Measurements from ENCODE around the gene ZNF101.
A peak's percentile ranks its signal among the peaks of the same experiment; 100 is the strongest.
"Not testable (repeated sequence)": the region's sequence is repeated elsewhere in the genome, so short reads cannot be mapped to it uniquely, and the experiment has no call there.

Gene ZNF101

DNA sequence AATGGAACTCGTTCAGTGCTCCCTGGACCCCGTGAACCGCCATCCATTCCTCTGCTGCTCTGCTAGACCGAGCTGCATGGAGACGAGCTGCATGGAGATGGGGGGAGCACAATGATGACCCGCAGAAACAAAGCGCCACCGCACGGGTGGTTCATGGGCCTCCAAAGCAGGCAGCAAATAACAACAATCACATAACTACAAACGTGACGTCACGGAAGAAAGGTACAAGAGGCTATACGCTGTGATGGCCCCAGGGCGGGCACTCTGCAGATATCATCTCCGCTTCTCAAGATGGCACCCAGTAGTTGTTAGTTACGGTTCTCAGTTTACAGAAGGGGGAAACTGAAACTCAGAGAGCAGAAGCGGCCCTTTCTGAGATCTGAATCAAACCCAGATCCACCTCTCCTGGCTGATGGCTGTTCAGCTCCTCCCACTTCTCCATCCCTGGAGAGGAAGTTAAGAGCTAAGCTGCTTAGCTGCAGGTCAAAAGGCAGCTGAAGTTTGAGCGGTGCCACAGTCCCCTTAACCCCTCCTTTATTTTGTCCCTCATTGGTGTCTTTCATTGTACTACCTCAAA is 6.9 kb upstream of the ZNF101 start:
- DNase-seq = no peak

DNA sequence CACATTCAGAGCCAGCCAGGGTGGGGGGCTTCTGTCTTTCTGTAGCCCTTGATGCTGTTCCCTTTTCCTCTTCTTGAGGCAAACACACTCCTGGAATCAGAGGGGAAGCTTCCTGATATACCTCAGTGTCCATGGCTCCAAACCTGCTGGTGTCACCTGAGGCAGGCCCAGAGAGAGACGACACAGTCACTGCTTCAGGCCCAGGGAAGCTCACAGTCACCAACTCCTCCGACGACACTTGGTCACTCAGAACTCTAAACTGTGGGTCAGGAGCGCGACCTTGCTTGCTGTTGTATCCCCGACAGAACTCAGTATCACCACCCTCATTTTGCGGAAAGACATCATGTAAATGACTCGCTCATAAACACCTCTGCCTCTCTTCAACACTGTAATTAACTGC is 6.3 kb upstream of the ZNF101 start:
- no peak for DNase-seq

- no peak for DNase-seq
Observed at GRCh38 chr19:19662871-19663255, 5.8 kb upstream of the ZNF101 start.

DNA sequence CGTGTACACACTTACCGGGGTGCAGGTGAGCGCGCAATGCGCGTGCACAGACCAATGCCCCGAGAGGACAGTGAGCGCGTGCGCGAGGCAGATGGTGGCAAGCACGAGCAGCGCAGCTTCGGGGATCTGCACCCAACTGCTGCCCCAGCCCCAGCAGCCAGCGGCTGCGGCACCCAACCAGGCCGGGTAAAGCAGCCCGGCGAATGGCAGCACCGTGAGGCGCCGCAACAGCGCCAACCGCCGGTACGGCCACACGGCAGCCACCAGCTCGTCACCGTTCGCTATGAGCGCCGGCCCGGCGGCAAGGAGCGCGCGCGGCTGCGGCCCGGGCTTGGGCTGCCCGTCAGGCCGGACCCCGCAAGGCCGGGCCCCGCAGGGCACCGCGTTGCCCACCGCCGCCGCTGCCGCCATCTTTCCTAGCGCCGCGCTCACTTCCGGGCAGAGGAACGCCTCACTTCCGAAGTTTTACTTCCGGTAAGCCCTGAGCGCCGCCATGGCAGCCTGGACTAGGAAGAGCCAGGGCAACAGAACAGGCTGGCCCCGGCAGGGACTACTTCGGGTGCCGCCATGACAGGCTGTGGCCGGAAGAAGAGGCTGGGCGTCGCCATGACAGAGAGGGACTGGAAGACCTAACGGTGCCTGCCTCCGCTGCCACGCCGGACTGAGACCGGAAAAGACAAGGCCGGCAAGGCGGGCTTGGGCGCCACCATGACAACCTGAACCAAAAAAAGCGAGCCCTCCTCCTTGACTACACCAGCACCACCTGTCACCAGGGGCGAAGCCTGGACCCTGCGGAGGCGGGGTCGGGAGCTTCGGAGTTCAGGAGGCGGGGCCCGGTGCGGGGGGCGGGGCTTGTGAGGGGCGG is 5.2 kb upstream of the ZNF101 start, which contains the start of gene ATP13A1:
TSS of gene ATP13A1 (minus strand) at position 421 of the 865 bp plus-strand sequence. CDS start at position 411, 10 bp downstream.
- peak; percentile 97 for DNase-seq

- DNase-seq = not testable (repeated sequence)
Observed at GRCh38 chr19:19665420-19665948, 3.2 kb upstream of the ZNF101 start.

- no peak for DNase-seq
Observed at GRCh38 chr19:19670070-19670551, 1.5 kb downstream of the ZNF101 start.

- DNase-seq = no peak
Observed at GRCh38 chr19:19672816-19673215, 4.2 kb downstream of the ZNF101 start.

DNA sequence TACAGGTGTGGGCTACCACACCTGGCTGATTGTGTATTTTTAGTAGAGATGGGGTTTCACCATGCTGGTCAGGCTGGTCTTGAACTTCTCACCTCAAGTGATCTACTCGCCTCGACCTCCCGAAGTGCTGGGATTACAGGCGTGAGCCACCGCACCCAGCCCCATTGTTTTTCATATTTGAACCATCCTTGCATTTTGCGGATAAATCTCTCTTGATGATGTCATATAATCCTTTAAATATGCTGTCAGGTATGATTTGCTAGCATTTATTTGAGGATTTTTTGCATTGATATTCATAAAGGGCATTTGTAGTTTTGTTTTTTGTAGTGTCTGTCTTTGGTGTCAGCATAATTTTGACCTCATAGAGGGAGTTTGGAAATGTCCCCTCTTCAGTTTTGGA is 5.7 kb downstream of the ZNF101 start:
- no peak for DNase-seq

DNA sequence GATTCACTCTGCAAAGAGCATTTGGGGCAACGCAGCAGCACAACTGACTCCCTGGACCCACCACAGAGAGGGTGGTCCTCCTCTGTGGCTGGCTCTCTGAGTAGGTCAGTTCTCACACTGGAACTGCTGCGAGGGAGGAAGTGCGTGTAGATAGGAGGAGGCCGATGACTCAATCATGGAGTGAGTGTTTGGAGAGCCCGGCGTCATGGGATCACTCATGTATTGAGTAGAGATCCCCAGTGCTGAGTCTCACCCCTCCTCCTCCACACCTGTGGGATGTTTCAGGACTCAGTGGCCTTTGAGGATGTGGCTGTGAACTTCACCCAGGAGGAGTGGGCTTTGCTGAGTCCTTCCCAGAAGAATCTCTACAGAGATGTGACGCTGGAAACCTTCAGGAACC is 8.9 kb downstream of the ZNF101 start:
- no peak for DNase-seq

- DNase-seq = no peak
Observed at GRCh38 chr19:19679176-19680073, 10.8 kb downstream of the ZNF101 start.

- not testable (repeated sequence) for DNase-seq
Observed at GRCh38 chr19:19686119-19686518, 17.5 kb downstream of the ZNF101 start.

DNA sequence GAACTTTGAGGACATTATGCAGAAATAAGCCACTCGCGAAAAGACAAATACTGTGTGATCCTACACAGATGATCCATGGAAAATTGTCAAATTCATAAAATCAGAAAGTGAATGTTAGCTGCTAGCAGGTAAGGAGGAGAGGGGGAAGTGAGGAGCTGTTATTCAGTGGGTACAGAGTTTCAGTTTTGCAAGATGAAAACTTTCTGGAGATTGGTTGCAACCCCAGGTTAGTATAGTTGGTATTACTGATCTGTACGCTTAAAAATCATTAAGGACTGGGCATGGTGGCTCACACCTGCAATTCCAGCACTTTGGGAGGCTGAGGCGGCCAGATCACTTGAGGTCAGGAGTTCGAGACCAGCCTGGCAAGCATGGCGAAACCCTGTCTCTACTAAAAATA is 17.9 kb downstream of the ZNF101 start:
- no peak for DNase-seq

- no peak for DNase-seq
Observed at GRCh38 chr19:19687090-19687489, 18.5 kb downstream of the ZNF101 start.

DNA sequence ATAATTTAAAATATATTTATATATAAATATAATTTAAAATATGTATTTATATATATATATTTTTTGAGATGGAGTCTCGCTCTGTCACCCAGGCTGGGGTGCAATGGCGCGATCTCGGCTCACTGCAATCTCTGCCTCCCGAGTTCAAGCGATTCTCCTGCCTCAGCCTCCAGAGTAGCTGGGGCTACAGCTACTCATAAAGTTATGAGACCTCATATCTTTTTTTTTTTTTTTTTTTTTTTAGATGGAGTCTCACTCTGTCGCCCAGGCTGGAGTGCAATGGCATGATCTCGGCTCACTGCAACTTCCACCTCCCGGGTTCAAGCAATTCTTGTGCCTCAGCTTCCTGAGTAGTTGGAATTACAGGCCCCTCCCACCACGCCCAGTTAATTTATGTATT is 20.4 kb downstream of the ZNF101 start:
- DNase-seq = not testable (repeated sequence)

GRCh38 chr19:19691683-19692082 is 23.0 kb downstream of the ZNF101 start:
- no peak for DNase-seq

GRCh38 chr19:19696386-19696785 is 27.7 kb downstream of the ZNF101 start:
- DNase-seq = no peak

DNA sequence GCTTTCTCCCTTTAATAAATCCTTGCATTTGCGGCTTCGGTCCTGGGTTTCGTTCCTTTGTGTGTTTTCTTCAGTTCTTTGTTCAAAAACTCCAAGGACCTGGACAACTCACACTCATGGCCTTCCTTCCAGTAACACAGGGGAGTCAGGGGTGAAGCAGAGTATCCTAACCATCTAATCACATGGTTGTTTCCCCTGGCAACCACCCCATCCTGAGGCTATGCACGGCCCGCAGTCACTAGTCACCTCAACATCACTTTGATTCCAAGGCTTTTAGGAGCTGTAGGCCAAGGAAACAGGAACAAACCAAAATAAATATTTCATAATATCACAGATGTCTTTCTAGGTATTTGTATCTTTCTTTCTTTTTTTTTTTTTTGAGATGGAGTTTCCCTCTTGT is 28.9 kb downstream of the ZNF101 start:
- no peak for DNase-seq

- DNase-seq = not testable (repeated sequence)
Observed at GRCh38 chr19:19700493-19700892, 31.9 kb downstream of the ZNF101 start.

- no peak for DNase-seq
Observed at GRCh38 chr19:19704836-19705235, 36.2 kb downstream of the ZNF101 start.

DNA sequence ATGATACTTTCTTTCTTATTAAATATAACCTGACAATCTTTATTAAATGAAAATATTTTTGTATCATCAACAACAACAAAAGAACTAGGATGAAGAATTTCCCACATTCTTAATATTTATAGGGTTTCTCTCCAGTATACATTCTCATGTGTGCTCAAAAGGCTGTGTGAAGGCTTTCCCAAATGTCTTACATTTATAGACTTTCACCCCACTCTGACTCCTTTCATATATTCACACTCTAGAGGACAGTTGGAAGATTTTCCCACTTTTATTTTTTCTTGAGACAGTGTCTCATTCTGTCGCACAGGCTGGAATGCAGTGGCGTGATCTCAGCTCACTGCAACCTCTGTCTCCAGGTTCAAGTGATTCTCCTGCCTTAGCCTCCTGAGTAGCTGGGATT is 41.9 kb downstream of the ZNF101 start:
- no peak for DNase-seq

GRCh38 chr19:19711306-19711933 is 42.8 kb downstream of the ZNF101 start:
- no peak for DNase-seq

Measured in NK-92 treated with Interleukin-12 subunit alpha and Interleukin-12 subunit beta, amount 100 ng/mL, for 24 hours (cell line).